ENCODE results near the gene ACVRL1.

The ACVRL1 gene

GRCh38 chr12:51934080-51934479, 26.8 kb downstream of the ACVRL1 start:
- in situ Hi-C loops (cut with HindIII; ENCODE audit: low pct_ligation_motif_present, low sequenced_read_pairs): no loop called here
- TF ChIP-seq, protein P1, sequence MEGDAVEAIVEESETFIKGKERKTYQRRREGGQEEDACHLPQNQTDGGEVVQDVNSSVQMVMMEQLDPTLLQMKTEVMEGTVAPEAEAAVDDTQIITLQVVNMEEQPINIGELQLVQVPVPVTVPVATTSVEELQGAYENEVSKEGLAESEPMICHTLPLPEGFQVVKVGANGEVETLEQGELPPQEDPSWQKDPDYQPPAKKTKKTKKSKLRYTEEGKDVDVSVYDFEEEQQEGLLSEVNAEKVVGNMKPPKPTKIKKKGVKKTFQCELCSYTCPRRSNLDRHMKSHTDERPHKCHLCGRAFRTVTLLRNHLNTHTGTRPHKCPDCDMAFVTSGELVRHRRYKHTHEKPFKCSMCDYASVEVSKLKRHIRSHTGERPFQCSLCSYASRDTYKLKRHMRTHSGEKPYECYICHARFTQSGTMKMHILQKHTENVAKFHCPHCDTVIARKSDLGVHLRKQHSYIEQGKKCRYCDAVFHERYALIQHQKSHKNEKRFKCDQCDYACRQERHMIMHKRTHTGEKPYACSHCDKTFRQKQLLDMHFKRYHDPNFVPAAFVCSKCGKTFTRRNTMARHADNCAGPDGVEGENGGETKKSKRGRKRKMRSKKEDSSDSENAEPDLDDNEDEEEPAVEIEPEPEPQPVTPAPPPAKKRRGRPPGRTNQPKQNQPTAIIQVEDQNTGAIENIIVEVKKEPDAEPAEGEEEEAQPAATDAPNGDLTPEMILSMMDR (IDR thresholded peaks at IDR 0.05; ENCODE audit: low read depth, low read length, missing control alignments): no peak
- H3K4me3 ChIP-seq (ENCODE audit: low read depth, low read length): no peak overlapping the region
- no peak overlapping the region for H3K27ac ChIP-seq
- no peaks in the 10 kb centered on the region for H3K27me3 ChIP-seq (replicated peaks)
- H3K36me3 ChIP-seq (replicated peaks): no peaks in the 10 kb centered on the region
- no peak for DNase-seq

DNA sequence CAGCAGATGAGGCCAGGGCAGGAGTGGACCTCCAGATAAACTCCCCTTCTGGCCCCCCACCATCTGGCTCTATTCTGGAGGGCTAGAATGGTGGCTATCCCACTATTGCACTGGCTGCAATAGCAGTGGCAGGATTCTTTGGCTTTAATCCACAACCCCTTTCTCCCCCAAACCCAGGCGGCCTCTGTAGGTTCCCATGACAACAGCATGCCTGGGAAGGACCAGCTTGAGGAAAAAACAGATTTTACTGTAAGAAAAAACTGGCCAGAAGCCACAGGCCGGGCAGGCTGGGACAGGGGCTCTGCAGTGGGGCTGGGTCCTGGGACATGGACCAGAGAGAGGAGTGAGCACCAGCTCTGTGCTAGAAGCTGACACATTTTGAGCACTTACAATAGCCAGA, 30.6 kb downstream of the ACVRL1 start:
- no peak overlapping the region for H3K27ac ChIP-seq
- no peak for DNase-seq

DNA sequence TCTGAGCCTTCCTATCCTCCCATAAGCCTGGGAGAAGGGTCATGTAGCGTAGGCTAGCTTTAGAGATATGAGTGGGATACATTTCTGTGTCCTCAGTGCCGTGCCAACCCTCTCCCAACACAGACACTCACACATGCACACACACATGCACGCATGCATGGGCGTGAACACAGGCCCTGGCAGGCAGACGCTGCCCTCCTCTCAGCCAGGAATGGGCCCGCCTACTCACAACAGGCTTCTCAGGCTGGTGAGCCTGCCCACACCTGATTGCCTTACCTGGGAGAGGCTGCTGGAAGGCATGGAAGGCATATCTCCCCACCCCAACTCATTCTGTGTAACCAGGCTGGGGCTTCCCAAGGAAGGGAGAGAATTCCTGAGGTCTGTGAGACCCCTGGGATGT, 31.4 kb downstream of the ACVRL1 start:
- Histone ChIP-seq H3K27ac (no peak overlapping the region), H3K27me3 (replicated peaks) (no peaks in the 10 kb centered on the region), H3K36me3 (replicated peaks) (no peaks in the 10 kb centered on the region), H3K4me3 (ENCODE audit: low read depth, low read length) (no peak overlapping the region)
- in situ Hi-C loops (cut with HindIII; ENCODE audit: low pct_ligation_motif_present, low sequenced_read_pairs): no loop called here
- no peak for DNase-seq
- TF ChIP-seq, protein P1 (IDR thresholded peaks at IDR 0.05; ENCODE audit: low read depth, low read length, missing control alignments): no peak

More for the DNA sequence above, 30.6 kb downstream of the ACVRL1 start:
- TF ChIP-seq, protein P1 (IDR thresholded peaks at IDR 0.05; ENCODE audit: low read depth, low read length, missing control alignments): no peak
- in situ Hi-C loops (cut with HindIII; ENCODE audit: low pct_ligation_motif_present, low sequenced_read_pairs): no loop called here
- Histone ChIP-seq H3K27me3 (replicated peaks) (no peaks in the 10 kb centered on the region), H3K36me3 (replicated peaks) (no peaks in the 10 kb centered on the region), H3K4me3 (ENCODE audit: low read depth, low read length) (no peak overlapping the region)

- TF ChIP-seq, protein P1 (IDR thresholded peaks at IDR 0.05; ENCODE audit: low read depth, low read length, missing control alignments): no peak
- H3K4me3 ChIP-seq (ENCODE audit: low read depth, low read length): no peak overlapping the region
- no peak overlapping the region for H3K27ac ChIP-seq
- peak; percentile 55 for DNase-seq
- in situ Hi-C loops (cut with HindIII; ENCODE audit: low pct_ligation_motif_present, low sequenced_read_pairs): no loop called here
- no peaks in the 10 kb centered on the region for H3K27me3 ChIP-seq (replicated peaks)
- H3K36me3 ChIP-seq (replicated peaks): no peaks in the 10 kb centered on the region
Observed at GRCh38 chr12:51941011-51941581, 33.8 kb downstream of the ACVRL1 start.

DNA sequence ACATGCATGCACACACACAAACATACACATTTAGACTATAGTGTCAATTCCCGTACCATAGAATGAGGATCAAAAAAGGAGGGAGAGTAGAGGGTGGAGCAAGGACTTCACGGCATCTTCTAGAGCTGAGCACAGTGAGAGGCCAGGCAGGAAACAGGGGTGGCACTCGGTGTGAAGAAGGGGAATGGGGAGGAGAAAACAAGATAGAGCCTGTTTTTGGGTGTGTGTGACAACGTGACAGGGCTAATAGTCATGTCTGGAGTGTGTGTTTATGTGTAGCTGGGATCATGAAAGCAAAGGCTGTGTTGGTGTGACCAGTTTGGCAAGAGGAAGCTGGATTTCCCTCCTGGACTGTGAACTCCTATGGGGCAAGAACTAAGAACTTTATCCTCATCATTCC, 34.3 kb downstream of the ACVRL1 start:
- Histone ChIP-seq H3K36me3 (replicated peaks) (no peaks in the 10 kb centered on the region), H3K27me3 (replicated peaks) (no peaks in the 10 kb centered on the region), H3K4me3 (ENCODE audit: low read depth, low read length) (no peak overlapping the region), H3K27ac (no peak overlapping the region)
- DNase-seq: no peak
- TF ChIP-seq, protein P1 (IDR thresholded peaks at IDR 0.05; ENCODE audit: low read depth, low read length, missing control alignments): no peak
- in situ Hi-C loops (cut with HindIII; ENCODE audit: low pct_ligation_motif_present, low sequenced_read_pairs): no loop called here

GRCh38 chr12:51942056-51942455, 34.8 kb downstream of the ACVRL1 start:
- no peak for DNase-seq
- TF ChIP-seq, protein P1 (IDR thresholded peaks at IDR 0.05; ENCODE audit: low read depth, low read length, missing control alignments): no peak
- H3K27ac ChIP-seq: no peak overlapping the region
- H3K27me3 ChIP-seq (replicated peaks): no peaks in the 10 kb centered on the region
- in situ Hi-C loops (cut with HindIII; ENCODE audit: low pct_ligation_motif_present, low sequenced_read_pairs): no loop called here
- no peaks in the 10 kb centered on the region for H3K36me3 ChIP-seq (replicated peaks)
- no peak overlapping the region for H3K4me3 ChIP-seq (ENCODE audit: low read depth, low read length)
